Hematopoietic multipotent progenitor cell (in vitro differentiated cells): ENCODE measurements around the gene IRAK3. TPM values are rescaled to one million over a fixed set of nuclear protein-coding genes. Genes with fewer than 3 reads are reported as not detected.

Experiments
- DNase-seq, 3 donors: peaks; one replicate each; pipeline ENCODE4 v3.0.0-alpha.2; 2011 to 2015; ENCODE audit warnings: low read depth in 2 of 3, low spot score in 2 of 3
- total RNA-seq: library from RNA; depleted of rRNA; stranded (reverse); fragments of >200 nt; gene quantifications from one replicate; pipeline ENCODE4 v1.2.3, GENCODE V29; 2012

IRAK3 gene
- total RNA-seq, 1 donor, result 28.3 TPM

DNA sequence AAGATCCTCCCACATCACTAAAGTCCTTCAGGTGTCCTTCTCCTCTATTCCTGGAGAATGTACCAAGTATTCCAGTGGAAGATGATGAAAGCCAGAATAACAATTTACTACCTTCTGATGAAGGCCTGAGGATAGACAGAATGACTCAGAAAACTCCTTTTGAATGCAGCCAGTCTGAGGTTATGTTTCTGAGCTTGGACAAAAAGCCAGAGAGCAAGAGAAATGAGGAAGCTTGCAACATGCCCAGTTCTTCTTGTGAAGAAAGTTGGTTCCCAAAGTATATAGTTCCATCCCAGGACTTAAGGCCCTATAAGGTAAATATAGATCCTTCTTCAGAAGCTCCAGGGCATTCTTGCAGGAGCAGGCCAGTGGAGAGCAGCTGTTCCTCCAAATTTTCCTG, 58.7 kb downstream of the IRAK3 start:
- DNase-seq, result no peak

GRCh38 chr12:66251049-66251448, 62.0 kb downstream of the IRAK3 start:
- no peak for DNase-seq

- DNase-seq, result no peak
Observed at GRCh38 chr12:66252771-66253170, 63.8 kb downstream of the IRAK3 start.

GRCh38 chr12:66255737-66256136, 66.7 kb downstream of the IRAK3 start:
- no peak for DNase-seq

- no peak for DNase-seq
Observed at GRCh38 chr12:66258011-66258410, 69.0 kb downstream of the IRAK3 start.

DNA sequence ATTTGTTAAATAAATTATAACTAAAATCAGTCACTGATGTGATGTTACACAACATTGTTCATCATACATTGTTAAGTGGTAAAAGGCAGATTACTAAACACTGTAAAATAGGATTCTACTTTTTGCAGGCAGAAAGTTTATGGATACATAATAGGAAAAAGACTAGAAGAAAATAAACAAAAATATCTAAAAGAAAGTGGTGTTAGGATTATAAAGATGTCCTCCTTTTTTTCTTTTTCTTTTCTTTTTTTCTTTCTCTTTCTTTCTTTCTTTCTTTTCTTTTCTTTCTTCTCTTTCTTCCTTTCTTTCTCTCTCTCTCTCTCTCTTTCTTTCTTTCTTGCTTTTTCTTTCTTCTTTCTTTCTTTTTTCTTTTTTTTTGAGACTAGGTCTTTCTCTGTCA, 73.7 kb downstream of the IRAK3 start:
- DNase-seq, result no peak

- peak in 1 of 3 donors; percentile 7 for DNase-seq
Observed at GRCh38 chr12:66268562-66268961, 79.5 kb downstream of the IRAK3 start.

- no peak for DNase-seq
Observed at GRCh38 chr12:66269142-66269541, 80.1 kb downstream of the IRAK3 start.

DNA sequence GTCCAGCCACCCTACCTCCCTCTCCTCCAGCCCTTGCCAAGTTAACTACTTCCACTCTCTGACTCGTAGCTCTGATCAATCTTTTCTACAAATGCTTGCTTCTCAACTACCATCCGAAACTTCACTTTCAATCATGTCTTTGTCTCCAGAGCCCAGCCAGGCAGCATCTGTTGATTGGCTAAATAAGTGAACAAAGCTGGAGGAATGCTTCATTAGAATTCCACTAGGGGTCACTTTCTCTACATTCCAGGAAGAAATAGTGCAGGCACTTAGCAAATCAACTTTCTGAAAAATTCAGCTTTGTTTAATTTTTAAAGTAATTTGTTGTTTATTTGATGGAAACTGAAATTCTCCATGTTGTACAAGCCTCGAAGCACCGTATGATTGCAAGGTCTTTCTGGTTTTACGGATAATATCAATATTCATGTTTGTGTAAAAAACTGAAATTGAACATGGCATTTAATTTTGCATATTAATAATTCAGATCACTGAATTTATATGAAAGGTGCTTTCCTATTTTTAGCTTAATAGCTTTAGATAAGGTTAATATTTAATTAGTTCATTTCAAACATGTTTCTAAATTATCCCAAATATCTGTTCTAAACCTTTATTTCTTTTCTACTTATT, 80.9 kb downstream of the IRAK3 start:
- peak in 2 of 3 donors; percentile 29 to 61 for DNase-seq

DNA sequence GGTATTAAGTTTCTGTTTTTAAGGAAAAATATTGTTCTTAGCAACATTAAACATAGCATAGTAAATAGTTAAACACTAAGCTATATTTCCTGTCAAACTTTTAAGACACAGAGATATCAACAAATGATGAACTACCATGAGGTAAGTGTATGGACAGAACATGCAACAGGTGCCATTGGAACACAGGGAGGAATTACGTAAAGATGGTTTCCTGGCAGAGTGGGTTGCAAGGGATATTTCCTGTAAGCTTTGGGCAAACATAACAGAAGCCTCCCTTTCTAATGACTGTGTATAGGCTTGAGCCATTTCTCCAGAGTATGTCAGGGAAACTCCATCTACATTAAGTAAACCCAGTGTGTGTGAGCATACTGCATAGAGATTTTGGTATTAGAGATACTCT, 81.6 kb downstream of the IRAK3 start:
- no peak for DNase-seq

- DNase-seq, result no peak
Observed at GRCh38 chr12:66272650-66273049, 83.6 kb downstream of the IRAK3 start.

DNA sequence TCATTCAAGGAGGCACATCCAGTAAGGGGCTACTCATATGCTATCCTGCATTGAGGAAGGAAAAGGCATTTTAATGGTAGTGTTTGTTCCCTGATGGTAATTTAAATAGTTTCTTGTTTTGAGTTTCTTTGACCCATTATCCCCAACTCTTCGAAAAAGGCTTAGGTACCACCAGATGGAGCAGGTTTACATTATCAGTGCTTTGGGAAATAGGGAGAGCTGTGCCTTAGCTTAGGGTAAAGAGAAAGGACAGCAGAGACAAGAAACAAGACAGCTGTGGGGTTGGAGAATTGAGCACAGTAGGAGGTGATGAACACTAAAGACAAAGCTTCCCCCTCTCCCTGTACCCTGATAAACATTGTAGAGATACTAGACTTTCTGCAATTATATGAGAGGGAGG, 84.1 kb downstream of the IRAK3 start:
- no peak for DNase-seq

- DNase-seq, result no peak
Observed at GRCh38 chr12:66275040-66275439, 86.0 kb downstream of the IRAK3 start.

- peak in 2 of 3 donors; percentile 31 to 69 for DNase-seq
Observed at GRCh38 chr12:66279123-66279712, 90.2 kb downstream of the IRAK3 start.

DNA sequence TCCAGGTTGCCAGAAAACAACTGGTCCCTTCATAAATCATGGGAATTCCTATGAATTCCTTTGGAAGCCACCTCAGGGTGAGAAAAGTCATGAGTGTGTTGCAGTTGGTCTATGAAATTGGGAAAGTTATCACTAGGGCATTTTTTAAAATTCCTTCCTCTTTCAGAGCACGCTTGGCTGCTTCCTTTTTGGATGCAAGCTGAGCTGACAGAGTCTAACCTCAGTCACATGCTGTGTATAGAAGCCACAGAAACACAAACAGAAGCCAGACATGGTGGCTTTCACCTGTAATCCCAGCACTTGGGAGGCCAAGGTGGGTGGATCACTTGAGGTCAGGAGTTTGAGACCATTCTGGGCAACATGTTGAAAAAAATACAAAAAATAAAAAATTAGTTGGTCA, 91.5 kb downstream of the IRAK3 start:
- DNase-seq, result peak in 1 of 3 donors; percentile 32

DNA sequence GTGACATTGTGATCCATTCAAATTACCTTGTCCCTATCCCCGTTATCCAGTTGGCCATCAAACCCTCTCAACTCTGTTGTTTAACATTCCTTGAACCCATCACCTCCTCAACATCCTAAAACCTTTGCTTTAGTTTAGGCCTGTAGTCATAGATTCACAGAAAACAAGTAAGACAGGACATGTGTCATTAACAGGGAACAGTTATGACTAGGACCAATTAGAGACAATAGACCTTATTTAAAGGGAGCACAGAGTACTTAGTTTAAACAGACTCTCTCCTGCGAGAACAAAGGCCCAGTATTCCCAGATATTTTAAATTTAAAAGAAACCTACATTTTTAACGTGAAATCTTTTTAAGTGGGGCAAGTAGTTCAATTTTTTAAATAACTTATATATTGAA, 93.2 kb downstream of the IRAK3 start:
- DNase-seq, result no peak

- DNase-seq, result no peak
Observed at GRCh38 chr12:66287275-66287674, 98.3 kb downstream of the IRAK3 start.

DNA sequence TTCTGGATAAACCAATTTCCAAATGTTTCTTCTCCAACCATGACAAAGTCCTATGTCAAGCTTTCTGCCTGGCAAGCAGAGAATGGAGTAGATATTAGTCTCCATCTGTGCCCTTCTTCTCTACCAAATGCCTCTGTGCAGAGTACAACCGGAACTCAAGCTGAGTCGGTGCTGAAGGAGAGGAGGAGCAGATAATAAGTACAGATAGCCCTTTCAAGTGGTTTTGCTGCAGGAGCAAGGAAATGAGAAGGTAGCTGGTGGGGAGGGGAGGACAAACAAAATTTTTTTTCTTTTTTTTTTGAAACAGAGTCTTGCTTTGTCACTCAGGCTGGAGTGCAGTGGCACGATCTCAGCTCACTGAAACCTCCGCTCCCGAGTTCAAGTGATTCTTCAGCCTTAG, 99.1 kb downstream of the IRAK3 start:
- DNase-seq, result peak in 1 of 3 donors; percentile 53

DNA sequence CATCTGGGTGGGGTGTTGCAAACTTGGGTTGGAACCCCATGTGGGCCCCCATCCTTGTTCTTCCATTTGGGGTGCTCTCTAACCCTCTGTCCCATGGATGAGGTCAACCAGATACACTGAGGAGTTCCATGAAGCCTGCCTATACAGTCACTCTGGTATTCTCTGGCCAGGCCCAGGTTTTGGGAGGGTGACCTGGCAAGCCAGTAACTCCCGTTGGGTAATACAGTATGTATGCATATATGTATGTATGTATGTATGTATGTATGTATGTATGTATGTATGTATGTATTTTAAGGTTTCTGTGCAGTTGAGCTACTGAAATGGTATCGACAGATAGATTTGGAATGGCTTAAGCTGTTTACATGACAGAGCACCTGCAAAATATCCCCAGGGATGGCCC, 100.5 kb downstream of the IRAK3 start:
- no peak for DNase-seq

GRCh38 chr12:66290716-66291200, 101.7 kb downstream of the IRAK3 start:
- DNase-seq, result no peak

GRCh38 chr12:66296176-66296683, 107.2 kb downstream of the IRAK3 start:
- no peak for DNase-seq

GRCh38 chr12:66297080-66297479, 108.1 kb downstream of the IRAK3 start:
- no peak for DNase-seq
